HepG2 (cell line): ENCODE data around the gene FAM114A1. TPM values are rescaled to one million over a fixed set of nuclear protein-coding genes. Genes with fewer than 3 reads are reported as not detected.
A peak's percentile ranks its signal among the peaks of the same experiment; 100 is the strongest.

ENCODE experiments used
- ATAC-seq: fragments of 200-7000 bp; cut with Tn5 transposase; 3 replicates; pipeline ENCODE4 v1.9.1; 2020; ENCODE audit warnings: mild to moderate bottlenecking, moderate library complexity
- BruUV-seq: library from RNA; stranded (reverse); fragments of 400-500 nt; replicated peaks from 2 replicates; lab custom pipeline; 2021; lab: Mats Ljungman, UMichigan
- CTCF ChIA-PET: fragments of 300-600 bp; formaldehyde crosslinking; extraction: SDS; loops from one replicate; lab custom pipeline; 2021; ENCODE audit warnings: low total read pairs, inconsistent platforms, low intra/inter-chr PET ratio; lab: Yijun Ruan, JAX
- POLR2A ChIA-PET: fragments of 350-600 bp; sonication (Branson Sonifier 250); formaldehyde crosslinking; loops from one replicate; lab custom pipeline; 2020; ENCODE audit warnings: antibody characterized with exemption, inconsistent platforms; lab: Yijun Ruan, JAX
- DNase-seq: peaks from one replicate; pipeline ENCODE4 v3.0.0-alpha.2; 2015; ENCODE audit warnings: low spot score
- FAIRE-seq: peaks from 3 replicates; lab custom pipeline; 2011; peaks lifted over from hg19 to GRCh38; lab: Jason Lieb, UNC
- H2AFZ ChIP-seq: one replicate; pipeline ENCODE4 v1.6.1; 2011; ENCODE audit warnings: low read length, inconsistent platforms
- H3K27ac ChIP-seq: fragments of 300-600 bp; 3 replicates; pipeline ENCODE4 v1.8.0; 2011; ENCODE audit warnings: mixed run types, mild to moderate bottlenecking, mixed read lengths, low read length, inconsistent platforms; ENCODE audit not compliant: insufficient read depth; ENCODE audit errors: extremely low read length
- H3K27me3 ChIP-seq, 2 experiments: fragments of 200-600 bp in 1 of 2; 2 replicates in 1 of 2; 3 replicates in 1 of 2; pipeline versions ENCODE4 v1.6.0 to v1.8.0; 2011; ENCODE audit warnings: low read length in 2 of 2, mild to moderate bottlenecking in 2 of 2, moderate library complexity in 2 of 2, inconsistent platforms in 1 of 2; ENCODE audit not compliant: insufficient read depth in 2 of 2, control insufficient read depth in 1 of 2
- H3K36me3 ChIP-seq, 2 experiments: fragments of 200-600 bp in 1 of 2; replicated peaks in 1 of 2; 2 replicates in 1 of 2; 3 replicates in 1 of 2; pipeline versions ENCODE4 v1.5.1 to v1.8.0; 2011; ENCODE audit warnings: low read length in 2 of 2, inconsistent platforms in 1 of 2; ENCODE audit not compliant: insufficient read depth in 2 of 2, control insufficient read depth in 1 of 2
- H3K4me1 ChIP-seq: 2 replicates; pipeline ENCODE4 v1.5.1; 2012; ENCODE audit warnings: low read length, inconsistent platforms; ENCODE audit not compliant: insufficient read depth
- H3K4me2 ChIP-seq: 2 replicates; pipeline ENCODE4 v1.6.0; 2011; ENCODE audit warnings: low read depth, low read length, inconsistent platforms
- H3K4me3 ChIP-seq, 3 experiments: fragments of 200-600 bp in 1 of 3; sonication (generic), shearing (Covaris generic) in 1 of 3; replicated peaks in 1 of 3; 2 replicates each; pipeline ENCODE4 v1.5.1; 2011 to 2016; ENCODE audit warnings: low read length in 3 of 3, inconsistent platforms in 2 of 3, low read depth in 2 of 3, mild to moderate bottlenecking in 2 of 3, control low read depth in 1 of 3, mixed read lengths in 1 of 3; ENCODE audit not compliant: insufficient read depth in 1 of 3
- H3K79me2 ChIP-seq: one replicate; pipeline ENCODE4 v1.6.1; 2011; ENCODE audit warnings: low read length, inconsistent platforms; ENCODE audit not compliant: insufficient read depth
- H3K9ac ChIP-seq: 2 replicates; pipeline ENCODE4 v1.6.0; 2011; ENCODE audit warnings: mild to moderate bottlenecking, low read depth, low read length, inconsistent platforms; ENCODE audit not compliant: insufficient read depth
- H3K9me3 ChIP-seq: 2 replicates; pipeline ENCODE4 v1.5.1; 2012; ENCODE audit warnings: mild to moderate bottlenecking, low read length
- H4K20me1 ChIP-seq: 2 replicates; pipeline ENCODE4 v1.6.0; 2011; ENCODE audit warnings: inconsistent platforms, mild to moderate bottlenecking, low read length, moderate library complexity; ENCODE audit not compliant: insufficient read depth
- ATF7 ChIP-seq, 2 experiments: fragments of 450-650 bp in 1 of 2; sonication (generic) in 1 of 2; formaldehyde crosslinking in 1 of 2; IDR thresholded peaks; 2 replicates each; pipeline versions ENCODE4 v1.4.0 to v1.6.1; 2016 to 2020; ENCODE audit warnings: antibody characterized with exemption in 1 of 2, mild to moderate bottlenecking in 1 of 2, missing genetic modification reagents in 1 of 2
- CHCHD3 ChIP-seq: sonication (generic); formaldehyde crosslinking; IDR thresholded peaks from 2 replicates; pipeline ENCODE4 v1.8.0; 2022; ENCODE audit warnings: mild to moderate bottlenecking, missing genetic modification reagents, moderate library complexity
- FOXM1 ChIP-seq: sonication (generic); formaldehyde crosslinking; IDR thresholded peaks from 2 replicates; pipeline ENCODE4 v1.5.0; 2020; ENCODE audit warnings: missing genetic modification reagents
- HDAC1 ChIP-seq: sonication (generic); formaldehyde crosslinking; IDR thresholded peaks from 2 replicates; pipeline ENCODE4 v1.5.1; 2020; ENCODE audit warnings: mild to moderate bottlenecking, missing genetic modification reagents
- KDM1A ChIP-seq: IDR thresholded peaks from 2 replicates; pipeline ENCODE4 v1.6.1; 2016; ENCODE audit warnings: missing compliant biosample characterization
- REL ChIP-seq: sonication (generic); formaldehyde crosslinking; conservative IDR thresholded peaks from 2 replicates; pipeline ENCODE4 v1.8.0; 2022; ENCODE audit warnings: mild to moderate bottlenecking, missing genetic modification reagents, moderate library complexity
- RNF2 ChIP-seq: fragments of 450-650 bp; conservative IDR thresholded peaks from 2 replicates; pipeline ENCODE4 v1.6.1; 2016; ENCODE audit warnings: low read depth
- SNAPC5 ChIP-seq: sonication (generic); formaldehyde crosslinking; IDR thresholded peaks from 2 replicates; pipeline ENCODE4 v1.8.1; 2023; ENCODE audit warnings: mild to moderate bottlenecking, missing genetic modification reagents, borderline replicate concordance
- SNRNP70 ChIP-seq: fragments of 200-400 bp; formaldehyde crosslinking; IDR thresholded peaks from 2 replicates; pipeline ENCODE4 v1.6.1; 2017; ENCODE audit warnings: mild to moderate bottlenecking, low read depth, low read length, moderate library complexity
- THYN1 ChIP-seq: sonication (generic); formaldehyde crosslinking; IDR thresholded peaks from 2 replicates; pipeline ENCODE4 v1.8.1; 2023; ENCODE audit warnings: low read depth, mild to moderate bottlenecking, moderate library complexity, missing genetic modification reagents, borderline replicate concordance
- YEATS4 ChIP-seq: sonication (generic); formaldehyde crosslinking; IDR thresholded peaks from 2 replicates; pipeline ENCODE4 v1.4.0; 2020; ENCODE audit warnings: missing genetic modification reagents, borderline replicate concordance
- ZFP90 ChIP-seq: sonication (generic); formaldehyde crosslinking; IDR thresholded peaks from 2 replicates; pipeline ENCODE4 v1.8.0; 2022; ENCODE audit warnings: missing genetic modification reagents, mild to moderate bottlenecking, inconsistent platforms, borderline replicate concordance
- ZNF230 ChIP-seq: sonication (generic); formaldehyde crosslinking; IDR thresholded peaks from 2 replicates; pipeline ENCODE4 v1.4.0; 2020; ENCODE audit warnings: mild to moderate bottlenecking, missing genetic modification reagents
- ZNF232 ChIP-seq: sonication (generic); formaldehyde crosslinking; IDR thresholded peaks from 2 replicates; pipeline ENCODE4 v1.4.0; 2020; ENCODE audit warnings: missing genetic modification reagents, borderline replicate concordance
- ZNF33A ChIP-seq: sonication (generic); formaldehyde crosslinking; IDR thresholded peaks from 2 replicates; pipeline ENCODE4 v1.5.1; 2020; ENCODE audit warnings: missing genetic modification reagents, mild to moderate bottlenecking, moderate library complexity, borderline replicate concordance
- ZNF430 ChIP-seq: sonication (generic); formaldehyde crosslinking; IDR thresholded peaks from 2 replicates; pipeline ENCODE4 v1.9.0; 2021; ENCODE audit warnings: mild to moderate bottlenecking, missing genetic modification reagents
- ZNF549 ChIP-seq: sonication (generic); formaldehyde crosslinking; IDR thresholded peaks from 2 replicates; pipeline ENCODE4 v1.5.0; 2020; ENCODE audit warnings: missing genetic modification reagents
- ZNF556 ChIP-seq: sonication (generic); formaldehyde crosslinking; IDR thresholded peaks from 2 replicates; pipeline ENCODE4 v1.4.0; 2020; ENCODE audit warnings: mild to moderate bottlenecking, missing genetic modification reagents, borderline replicate concordance
- ZNF562 ChIP-seq: sonication (generic); formaldehyde crosslinking; IDR thresholded peaks from 2 replicates; pipeline ENCODE4 v1.8.0; 2022; ENCODE audit warnings: missing genetic modification reagents, borderline replicate concordance
- ZNF678 ChIP-seq: sonication (generic); formaldehyde crosslinking; IDR thresholded peaks from 2 replicates; pipeline ENCODE4 v1.4.0; 2020; ENCODE audit warnings: mild to moderate bottlenecking, missing genetic modification reagents
- ZNF710 ChIP-seq: sonication (generic); formaldehyde crosslinking; IDR thresholded peaks from 2 replicates; pipeline ENCODE4 v1.5.0; 2020; ENCODE audit warnings: mild to moderate bottlenecking, missing genetic modification reagents, borderline replicate concordance
- ZNF879 ChIP-seq: sonication (generic); formaldehyde crosslinking; IDR thresholded peaks from 2 replicates; pipeline ENCODE4 v1.8.1; 2023; ENCODE audit warnings: missing genetic modification reagents
- ZSCAN30 ChIP-seq: sonication (generic); formaldehyde crosslinking; IDR thresholded peaks from 2 replicates; pipeline ENCODE4 v1.5.0; 2020; ENCODE audit warnings: mild to moderate bottlenecking, missing genetic modification reagents
- WGBS: methylation state at CpG from one replicate; pipeline ENCODE4 v1.1.6; 2017; ENCODE audit warnings: low lambda C conversion rate; 5-methylcytosine and 5-hydroxymethylcytosine counted together
- in situ Hi-C: cut with HindIII; loops from 2 replicates; pipeline ENCODE4 v1.10.0; 2017; ENCODE audit warnings: low pct_unique_long_range_greater_than_20kb; ENCODE audit not compliant: extremely low pct_ligation_motif_present
- intact Hi-C: fragments of 100-400 bp; cut with micrococcal nuclease; formaldehyde crosslinking; loops from one replicate; pipeline ENCODE4 v1.10.0; 2022; ENCODE audit not compliant: unreplicated experiment
- polyA plus RNA-seq, 8 experiments: library from polyadenylated mRNA; depleted of rRNA in 3 of 8; stranded (reverse) in 7 of 8; unstranded in 1 of 8; fragments of >200 nt; fragmentation: Illumina TruSeq in 4 of 8; extraction: Trizol in 4 of 8; gene quantifications; 2 replicates each; pipeline versions ENCODE4 v1.2.1 to v1.2.3, GENCODE V29; 2011 to 2016; ENCODE audit warnings: low read depth in 4 of 8, missing spikeins in 1 of 8, mixed read lengths in 1 of 8; ENCODE audit not compliant: insufficient read depth in 1 of 8
- total RNA-seq, 5 experiments: library from RNA; depleted of rRNA; stranded (reverse); fragments of >200 nt; fragmentation: Illumina TruSeq; extraction: Trizol; gene quantifications; 2 replicates each; pipeline ENCODE4 v1.2.3, GENCODE V29; 2016; ENCODE audit warnings: low read depth in 1 of 5

FAM114A1 gene
- total and polyA plus RNA-seq, 2 of the 13 experiments (the other 11 are each of a cell fraction or from before 2014, with no cell fraction given) = 61.0 to 76.9 TPM

- FAIRE-seq = no peak
- CTCF ChIA-PET = no interaction called here
Observed at GRCh38 chr4:38976308-38976707, 108.7 kb downstream of the FAM114A1 start.

GRCh38 chr4:38979081-38979480 is 111.5 kb downstream of the FAM114A1 start:
- FAIRE-seq (no peak), ATAC-seq (no peak), DNase-seq (no peak)
- Histone ChIP-seq H3K9ac (no peak overlapping the region), H3K4me1 (peaks cover 12% of the 10 kb centered on the region), H3K4me2 (no peak overlapping the region), H3K27ac (no peak overlapping the region), H4K20me1 (no peaks in the 10 kb centered on the region), H3K4me3 (no peak overlapping the region), H3K27me3 (no peaks in the 10 kb centered on the region), H3K79me2 (no peaks in the 10 kb centered on the region), H3K9me3 (no peaks in the 10 kb centered on the region), H3K36me3 (no peaks in the 10 kb centered on the region), H2AFZ (no peak overlapping the region)
- POLR2A ChIA-PET = no interaction called here
- intact Hi-C loops = no loop called here
- in situ Hi-C loops = no loop called here
- no TSS peak for BruUV-seq
- CTCF ChIA-PET = no interaction called here
- TF ChIP-seq SNRNP70 = no peak
- no peak for TF ChIP-seq ZNF562 (CRISPR knock-in tag)
- TF ChIP-seq ZSCAN30 (CRISPR knock-in tag) = no peak
- TF ChIP-seq ZNF232 (CRISPR knock-in tag) = no peak
- no peak for TF ChIP-seq ATF7 (IDR thresholded peaks at IDR 0.05)
- no peak for TF ChIP-seq ATF7 (CRISPR knock-in tag; IDR thresholded peaks at IDR 0.05)
- TF ChIP-seq HDAC1 = no peak
- no peak for TF ChIP-seq ZNF879 (CRISPR knock-in tag)
- TF ChIP-seq ZNF710 (CRISPR knock-in tag) = no peak
- TF ChIP-seq KDM1A (CRISPR knock-in tag) = no peak
- WGBS = 57% methylated on average over 4 of the region's 4 CpGs

More at GRCh38 chr4:38976308-38976707, 108.7 kb downstream of the FAM114A1 start:
- POLR2A ChIA-PET = no interaction called here
- Histone ChIP-seq H3K4me3 (no peak overlapping the region), H3K27ac (no peak overlapping the region), H2AFZ (no peak overlapping the region), H3K9ac (no peak overlapping the region), H3K27me3 (no peaks in the 10 kb centered on the region), H3K79me2 (no peaks in the 10 kb centered on the region), H3K4me1 (peaks cover 2% of the 10 kb centered on the region), H3K36me3 (no peaks in the 10 kb centered on the region), H4K20me1 (no peaks in the 10 kb centered on the region), H3K4me2 (no peak overlapping the region), H3K9me3 (no peaks in the 10 kb centered on the region)
- ATAC-seq = peak; percentile 59
- in situ Hi-C loops = no loop called here
- intact Hi-C loops = no loop called here
- no TSS peak for BruUV-seq
- 75% methylated on average over 7 of the region's 7 CpGs for WGBS
- DNase-seq = no peak
- no peak for TF ChIP-seq YEATS4 (CRISPR knock-in tag)
- no peak for TF ChIP-seq ZNF430 (CRISPR knock-in tag)
- TF ChIP-seq ZNF230 (CRISPR knock-in tag) = no peak
- TF ChIP-seq ZNF549 (CRISPR knock-in tag) = no peak
- no peak for TF ChIP-seq RNF2
- TF ChIP-seq ZNF556 = no peak
- no peak for TF ChIP-seq SNAPC5
- no peak for TF ChIP-seq THYN1 (CRISPR knock-in tag)
- no peak for TF ChIP-seq FOXM1 (CRISPR knock-in tag)
- no peak for TF ChIP-seq REL (CRISPR knock-in tag)
- no peak for TF ChIP-seq CHCHD3 (CRISPR knock-in tag)
- TF ChIP-seq ZFP90 (CRISPR knock-in tag) = no peak
- TF ChIP-seq ZNF33A (CRISPR knock-in tag) = no peak
- no peak for TF ChIP-seq ZNF678
